GM21526 (cell line): ENCODE measurements around the gene TCEA3.

Experiments
- ATAC-seq: cut with Tn5 transposase; IDR thresholded peaks from one replicate; pipeline ENCODE4 v1.9.1; 2021; ENCODE audit warnings: moderate library complexity; ENCODE audit not compliant: unreplicated experiment, low FRiP score

The TCEA3 gene

DNA sequence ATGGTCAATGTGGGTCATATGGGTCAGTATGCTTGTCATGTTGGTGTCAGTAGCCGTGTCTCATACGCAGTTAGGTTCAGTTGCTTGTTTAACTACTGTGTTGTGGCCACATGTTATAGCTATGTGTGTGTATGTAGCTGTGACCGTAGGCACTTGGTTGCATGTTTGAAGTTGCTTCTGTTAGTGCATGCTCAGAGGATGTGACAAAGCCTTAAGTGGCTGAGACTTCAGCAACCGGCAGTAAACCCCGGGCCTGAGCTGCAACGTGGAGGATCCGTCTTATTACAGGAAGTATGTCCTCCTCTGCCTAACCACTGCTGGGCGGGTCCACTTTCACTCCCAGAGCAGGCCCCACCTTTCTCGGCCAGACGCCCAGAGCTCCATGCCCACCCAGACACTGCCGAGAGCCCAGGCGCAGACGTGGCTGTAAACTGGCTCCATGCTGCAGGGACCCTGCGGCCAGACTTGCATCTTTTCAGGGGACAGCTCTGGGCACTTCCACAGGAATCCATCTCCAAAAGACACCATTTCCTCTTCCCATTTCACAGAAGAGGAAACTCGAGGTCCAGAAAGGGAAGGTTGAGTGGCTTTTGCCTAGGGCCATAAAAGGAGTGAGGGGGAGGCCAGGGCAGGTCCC lies 2.2 kb downstream of the TCEA3 start:
- no peak for ATAC-seq

DNA sequence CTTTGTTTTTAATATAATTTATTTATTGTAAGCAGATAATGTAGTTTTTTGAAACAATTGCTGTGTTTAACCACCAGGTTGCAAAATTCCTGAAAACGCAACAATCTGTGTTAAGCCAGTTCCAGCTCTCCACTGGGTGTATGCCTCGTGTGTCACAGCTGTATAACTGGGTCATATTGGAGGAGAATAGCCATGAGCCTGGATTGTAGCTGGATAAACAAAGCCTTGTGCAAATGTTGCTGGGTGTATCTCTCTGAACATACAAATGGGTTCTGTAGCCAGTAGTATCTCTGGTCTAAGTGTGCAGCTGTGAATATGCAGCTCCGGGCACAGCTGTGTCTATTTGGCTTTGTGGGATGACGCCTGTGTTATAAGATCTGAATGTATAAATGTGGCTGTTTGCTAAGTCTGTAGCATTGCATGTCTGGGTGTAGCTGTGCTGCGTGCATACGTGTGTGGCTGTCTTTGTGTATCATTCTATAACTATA lies 2.8 kb downstream of the TCEA3 start:
- ATAC-seq, result no peak

DNA sequence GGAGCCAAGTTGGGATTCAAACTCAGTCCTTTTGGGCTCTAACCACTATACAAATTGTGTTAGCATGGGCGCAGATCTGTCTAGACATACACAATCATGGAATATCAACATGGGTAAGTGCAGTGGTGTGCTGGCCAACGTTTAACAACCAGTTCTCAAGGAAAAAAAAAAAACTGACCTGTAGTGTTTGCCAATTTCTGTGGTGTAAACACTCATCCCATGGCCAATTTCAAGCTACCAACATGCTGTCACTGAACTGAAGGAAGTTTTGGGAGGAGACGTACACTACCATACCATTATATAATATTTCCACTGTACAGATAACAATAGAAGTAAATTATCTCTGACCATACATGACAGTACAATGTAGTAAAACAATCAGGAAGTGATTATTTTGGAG lies 3.2 kb downstream of the TCEA3 start:
- ATAC-seq, result no peak

DNA sequence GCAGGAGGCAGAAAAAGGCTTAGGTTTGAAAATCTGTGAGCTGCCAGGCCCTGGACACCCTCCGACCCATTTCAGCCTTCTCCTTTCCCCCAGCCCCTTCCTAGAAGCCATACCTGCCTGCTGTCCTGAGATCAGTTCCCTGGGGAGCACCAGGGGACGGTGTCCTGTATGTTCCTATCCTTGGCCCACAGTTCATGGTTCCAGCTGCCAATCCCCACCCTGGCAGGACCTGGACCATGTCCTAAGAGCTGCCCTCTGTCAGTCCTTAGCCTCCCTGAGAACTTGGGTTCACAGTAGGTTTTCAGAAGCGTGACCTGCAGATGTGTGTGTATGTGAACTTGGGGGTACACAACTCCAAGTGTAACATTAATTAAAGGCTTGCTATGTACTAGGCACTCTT lies 3.8 kb downstream of the TCEA3 start:
- ATAC-seq, result no peak

DNA sequence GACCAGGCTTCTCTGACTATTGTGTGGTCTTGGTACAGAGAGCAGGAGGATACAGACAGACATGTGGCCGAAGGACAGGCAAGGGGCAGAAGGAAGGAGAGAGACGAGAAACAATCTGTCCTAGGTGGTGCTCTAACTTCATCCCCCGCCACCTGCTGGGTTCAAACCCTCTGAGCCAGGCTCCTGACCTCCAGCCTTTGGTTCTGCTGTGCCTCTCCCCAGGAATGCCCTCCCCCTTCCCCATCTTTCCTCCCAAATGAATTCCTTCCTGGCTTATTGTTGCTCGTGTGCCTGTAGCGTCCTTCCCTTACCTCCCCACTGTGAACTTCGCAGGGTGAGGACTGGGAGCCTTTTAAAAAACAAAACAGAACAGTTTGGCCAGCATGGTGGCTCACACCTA lies 5.4 kb downstream of the TCEA3 start:
- no peak for ATAC-seq

DNA sequence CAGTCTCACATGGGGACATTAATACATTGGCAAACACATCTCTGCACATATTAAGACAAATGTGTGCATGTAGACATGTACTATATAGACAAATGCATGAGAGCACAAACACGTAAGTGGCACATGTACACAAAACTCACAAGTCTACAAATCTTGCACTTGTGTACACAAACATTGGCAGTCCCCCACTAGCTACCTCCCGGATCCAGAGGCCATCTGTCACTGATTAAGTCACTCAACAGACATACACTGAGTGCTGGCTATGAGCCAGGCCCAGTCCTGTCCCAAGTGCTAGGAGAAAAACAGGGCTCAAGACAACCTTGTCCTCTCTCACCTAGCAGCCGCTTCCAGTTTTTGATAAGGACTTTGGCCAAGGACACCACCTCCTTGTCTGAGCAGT lies 7.0 kb downstream of the TCEA3 start:
- no peak for ATAC-seq

DNA sequence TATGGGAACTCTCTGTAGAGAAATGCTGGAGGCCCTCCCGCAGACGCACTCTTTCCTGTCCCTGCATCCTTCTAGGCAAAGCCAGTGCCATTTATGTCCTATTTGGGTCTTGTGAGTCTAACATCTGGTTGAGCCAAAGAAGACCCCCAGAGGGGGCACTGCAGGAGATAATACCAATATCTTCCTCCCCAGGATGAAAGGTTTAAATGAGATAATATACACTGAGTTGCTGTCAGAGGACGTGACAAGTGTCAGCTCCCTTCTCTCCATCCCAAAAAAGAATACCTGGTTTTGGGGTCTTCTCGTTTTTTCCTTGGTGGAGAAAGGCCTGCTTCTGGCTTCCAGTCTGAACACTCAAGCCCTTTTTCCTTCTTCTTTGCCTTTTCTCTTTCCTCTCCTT lies 7.6 kb downstream of the TCEA3 start:
- no peak for ATAC-seq

DNA sequence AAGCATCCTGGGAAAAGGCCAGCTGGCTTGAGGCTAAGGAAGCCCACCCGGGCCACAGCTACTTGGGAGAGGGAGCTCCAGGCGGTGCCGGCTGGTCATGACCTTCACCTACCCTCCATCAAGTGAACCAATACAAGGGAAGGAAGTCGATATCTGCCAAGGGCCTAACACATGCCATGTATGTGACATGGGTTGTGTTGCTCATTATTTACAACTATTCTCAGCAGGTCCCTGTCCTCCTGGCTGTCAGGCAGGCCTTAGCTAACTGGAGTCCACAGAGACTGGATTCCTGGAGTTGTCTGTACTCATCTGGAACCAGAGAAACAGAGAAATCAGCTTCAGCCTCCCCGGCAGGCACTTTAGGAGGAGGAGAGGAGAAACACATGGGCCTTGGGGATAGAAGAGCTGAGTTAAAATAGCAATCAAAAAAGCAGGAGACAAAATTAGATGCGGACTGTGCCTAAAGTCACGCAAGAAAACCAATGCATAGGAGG lies 15.7 kb downstream of the TCEA3 start:
- no peak for ATAC-seq

DNA sequence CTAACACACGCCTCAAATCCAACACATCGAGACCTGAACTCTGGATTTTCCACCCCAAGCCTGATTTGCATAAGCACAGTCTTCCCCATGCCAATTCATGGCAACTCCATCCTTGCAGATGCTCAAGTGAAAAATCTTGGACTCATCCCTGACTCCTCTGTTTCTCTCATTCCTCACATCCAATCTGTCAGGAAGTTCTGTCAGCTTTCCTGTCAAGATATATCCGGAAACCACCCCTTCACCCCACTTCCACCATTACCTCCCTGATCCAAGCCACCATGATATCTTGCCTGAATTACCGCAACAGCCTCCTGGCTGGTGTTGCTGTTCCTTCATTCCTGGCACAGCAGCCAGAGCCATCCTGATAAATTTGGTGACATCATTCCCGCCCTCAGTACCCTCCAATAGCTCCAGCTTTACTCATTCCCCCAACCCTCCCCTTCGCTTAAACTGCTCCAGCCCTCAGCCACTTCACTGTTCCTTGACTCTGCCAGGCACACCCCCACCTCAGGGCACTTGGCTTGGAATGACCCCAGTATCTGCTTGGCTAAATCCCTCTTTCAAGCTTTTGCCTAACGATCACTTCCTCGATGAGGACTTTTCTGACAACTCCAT lies 17.4 kb downstream of the TCEA3 start:
- ATAC-seq, result no peak

DNA sequence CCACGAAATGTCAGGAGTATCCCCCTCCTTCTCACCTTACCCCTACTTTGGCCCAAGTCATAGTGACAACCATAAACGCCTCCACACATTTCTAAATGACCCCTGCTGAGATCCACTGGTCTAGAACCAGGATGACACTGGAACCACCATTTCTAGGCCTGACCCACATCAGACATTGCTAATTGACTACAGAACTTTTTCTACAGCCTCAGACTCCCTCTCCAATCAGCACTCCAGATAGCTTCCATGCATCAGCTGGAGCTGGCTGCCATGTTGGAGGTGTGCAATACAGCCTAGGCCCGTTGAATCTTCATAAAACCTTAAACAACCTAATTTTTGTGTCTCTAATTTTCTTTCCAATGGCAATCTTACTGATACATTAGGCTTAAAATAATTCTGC lies 18.6 kb downstream of the TCEA3 start:
- no peak for ATAC-seq

DNA sequence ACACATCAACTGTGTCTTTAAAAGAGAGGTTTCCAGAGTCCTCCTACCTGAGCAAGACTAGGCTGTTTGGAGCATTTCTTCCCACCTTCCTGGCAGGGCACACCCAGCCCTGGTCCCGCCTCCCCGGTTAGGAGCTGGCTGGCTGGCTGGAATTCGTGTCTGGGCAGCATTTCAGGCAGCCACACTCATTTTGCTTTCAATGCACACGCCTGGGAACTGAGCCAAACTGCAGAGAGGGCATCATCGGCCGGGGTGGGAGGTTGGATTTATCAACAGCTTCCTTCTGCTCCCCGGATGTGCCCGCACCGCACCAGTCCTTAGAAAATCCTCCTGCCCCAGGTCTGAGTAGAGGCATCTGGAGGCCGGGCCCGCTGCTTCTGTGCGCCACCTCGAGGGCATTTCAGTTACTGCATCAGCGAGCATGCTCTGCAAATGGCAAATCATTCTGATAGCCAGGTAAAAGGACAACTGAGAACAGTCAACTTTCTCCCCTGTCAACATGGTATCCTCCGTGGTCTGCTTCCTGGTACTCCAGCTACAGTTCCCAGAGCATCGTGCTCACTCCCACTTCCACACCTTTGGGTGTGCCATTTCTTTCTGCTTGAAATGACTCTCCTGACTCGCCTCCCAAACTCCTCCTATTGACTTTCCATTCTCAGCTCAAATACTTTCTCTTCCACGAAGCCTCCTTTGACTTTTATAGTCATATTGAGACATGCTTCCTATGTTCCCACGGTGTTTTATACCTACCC lies 20.6 kb downstream of the TCEA3 start:
- no peak for ATAC-seq

DNA sequence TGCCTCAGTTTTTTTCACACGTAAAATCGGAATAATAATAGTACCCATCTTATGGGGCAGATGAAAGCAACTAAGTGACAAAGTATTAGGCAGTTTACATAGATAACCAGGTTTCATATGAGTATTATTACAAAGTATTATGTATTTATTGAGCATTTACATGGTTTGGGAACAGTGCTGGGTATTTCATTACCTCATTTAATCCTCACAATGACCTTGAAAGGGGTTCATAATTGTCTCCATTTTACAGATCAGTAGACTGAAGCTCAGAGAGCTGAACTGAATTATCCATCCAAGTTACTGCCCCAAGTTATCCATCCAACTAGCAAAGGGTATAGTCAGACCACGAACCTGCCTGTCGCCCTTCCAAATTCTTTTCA lies 21.2 kb downstream of the TCEA3 start:
- no peak for ATAC-seq

DNA sequence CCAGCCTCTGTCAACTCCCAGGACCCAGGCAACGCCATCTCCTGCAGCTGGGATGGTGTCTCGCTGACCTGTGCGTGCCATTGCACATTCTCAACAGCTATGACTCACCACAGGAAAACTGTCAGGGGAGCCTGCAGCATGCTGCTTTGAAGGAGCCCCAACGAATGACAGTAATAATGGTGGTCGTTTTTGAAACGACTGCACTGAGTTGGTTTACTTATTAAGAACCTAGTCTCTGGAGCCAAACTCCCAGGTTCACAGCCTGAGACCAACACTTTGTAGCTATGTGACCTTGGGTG lies 21.6 kb downstream of the TCEA3 start:
- ATAC-seq, result no peak

DNA sequence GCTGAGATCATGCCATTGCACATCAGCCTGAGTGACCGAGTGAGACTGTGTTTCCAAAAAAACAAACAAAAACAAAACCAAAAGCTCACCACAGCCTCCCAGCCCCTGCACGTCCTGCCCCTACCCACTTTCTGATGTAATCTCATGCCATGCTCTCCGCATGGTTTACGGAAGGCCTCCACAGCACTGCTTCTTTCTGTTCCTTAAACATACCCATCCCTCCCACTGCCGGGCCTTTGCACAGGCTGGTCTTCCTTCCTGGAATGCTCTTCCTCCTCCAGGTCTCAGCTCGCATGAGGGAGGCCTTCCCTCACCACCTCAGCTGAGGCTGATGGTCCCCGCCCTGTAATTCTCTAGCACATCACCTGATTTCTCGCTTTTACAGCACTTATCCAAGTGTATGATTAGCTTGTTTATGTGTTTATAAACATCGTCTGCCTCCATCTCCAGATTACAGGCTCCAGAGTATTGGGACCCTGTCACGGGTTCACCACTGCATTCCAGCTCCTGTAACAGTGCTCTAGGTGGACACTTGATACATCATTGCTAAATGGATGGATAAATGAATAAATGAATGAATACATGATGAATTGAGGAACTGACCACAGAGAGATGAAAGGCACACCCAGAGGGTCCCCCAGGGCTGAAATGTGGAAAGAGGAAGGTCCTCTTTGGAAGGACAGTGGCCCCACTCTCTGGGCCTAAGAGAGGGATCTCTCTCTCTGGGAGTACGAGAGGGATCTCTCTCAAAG lies 22.1 kb downstream of the TCEA3 start:
- ATAC-seq, result no peak

DNA sequence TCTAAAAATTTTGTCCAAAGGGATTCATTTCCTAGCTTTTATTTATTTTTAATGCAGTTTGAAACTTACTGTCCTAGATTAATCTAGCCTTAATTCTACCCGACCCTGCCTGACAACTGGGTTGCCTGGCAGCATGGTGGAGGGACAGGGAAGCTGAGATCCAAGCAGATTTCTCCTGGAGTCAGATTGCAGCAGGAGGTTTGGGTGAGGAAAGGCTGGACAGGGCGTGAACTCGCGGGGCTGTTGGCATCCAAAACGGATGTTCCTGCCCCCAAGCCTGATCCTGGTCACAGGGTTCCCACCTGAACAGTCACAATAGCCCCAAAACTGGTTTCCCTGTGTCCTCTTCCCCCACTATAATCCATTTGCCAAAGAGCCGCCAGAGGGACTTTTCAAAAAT lies 23.2 kb downstream of the TCEA3 start:
- ATAC-seq, result no peak

DNA sequence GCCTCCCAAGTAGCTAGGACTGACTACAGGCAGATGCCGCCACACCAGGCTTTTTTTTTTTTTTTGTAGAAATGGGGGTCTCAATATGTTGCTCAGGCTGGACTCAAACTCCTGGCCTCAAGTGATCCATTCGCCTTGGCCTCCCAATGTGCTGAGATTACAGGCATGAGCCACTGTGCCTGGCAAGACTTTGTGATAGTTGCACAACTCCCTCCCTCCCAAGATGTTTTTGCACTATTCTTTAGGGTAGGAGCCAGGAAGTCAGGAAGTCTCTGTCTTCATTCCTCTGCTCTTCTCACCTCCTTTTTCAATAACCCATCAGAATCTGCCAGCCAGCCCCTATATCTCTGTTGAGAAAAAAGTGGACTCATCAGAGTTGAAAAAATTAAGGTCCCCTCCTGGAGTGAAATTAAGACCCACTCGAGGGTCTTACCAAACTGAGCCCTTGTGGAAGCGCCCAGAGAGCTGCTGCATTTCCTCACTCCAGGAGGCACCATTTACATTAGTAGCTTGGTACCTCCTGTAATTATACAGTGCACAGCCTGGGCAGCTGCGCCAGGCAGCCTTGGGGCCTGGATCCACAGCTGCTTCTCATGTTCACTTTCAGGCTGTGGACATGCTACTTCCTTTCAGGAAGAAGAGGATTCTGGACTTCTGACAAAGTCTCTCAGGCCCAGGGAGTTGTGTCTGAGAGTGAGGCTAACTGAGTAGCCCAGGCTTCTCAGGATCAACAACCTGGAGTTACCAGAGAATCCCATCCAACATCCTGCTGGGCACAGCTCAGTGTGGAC lies 24.0 kb downstream of the TCEA3 start:
- ATAC-seq, result no peak

DNA sequence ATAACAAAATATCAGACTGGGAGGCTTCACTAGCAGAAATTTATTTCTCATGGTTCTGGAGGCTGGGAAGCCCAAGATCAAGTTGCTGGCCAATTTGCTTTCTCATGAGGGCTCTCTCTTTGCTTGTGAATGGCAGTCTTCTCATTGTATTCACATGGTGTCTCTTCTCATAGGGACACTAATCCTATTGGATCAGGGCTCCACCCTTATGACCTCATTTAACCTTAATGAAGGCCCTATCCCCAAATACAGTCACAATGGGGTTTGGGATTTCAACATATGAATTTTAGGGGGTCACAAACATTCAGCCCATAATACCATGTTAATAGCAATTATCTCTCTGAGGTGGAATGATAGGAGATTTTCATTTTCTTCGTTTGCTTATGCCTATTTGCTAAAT lies 25.3 kb downstream of the TCEA3 start:
- no peak for ATAC-seq

DNA sequence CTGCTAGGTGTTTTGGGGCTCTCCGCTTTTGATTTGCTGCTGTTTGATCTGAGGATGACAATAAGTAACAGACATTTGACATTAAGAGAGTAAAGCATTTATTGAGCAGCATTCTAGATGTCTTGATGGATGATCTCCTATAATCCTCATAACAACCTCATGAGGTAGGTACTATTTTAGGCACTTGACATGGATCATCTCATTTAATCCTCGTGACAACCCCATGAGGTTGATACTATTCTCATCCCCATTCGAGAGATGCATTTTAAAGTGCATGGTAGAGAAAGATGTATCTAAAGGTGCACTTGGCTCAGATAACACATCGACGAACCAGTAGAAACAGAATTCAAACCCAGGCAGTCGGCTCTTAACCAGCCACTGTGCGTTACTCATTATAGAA lies 26.6 kb downstream of the TCEA3 start:
- ATAC-seq, result no peak

DNA sequence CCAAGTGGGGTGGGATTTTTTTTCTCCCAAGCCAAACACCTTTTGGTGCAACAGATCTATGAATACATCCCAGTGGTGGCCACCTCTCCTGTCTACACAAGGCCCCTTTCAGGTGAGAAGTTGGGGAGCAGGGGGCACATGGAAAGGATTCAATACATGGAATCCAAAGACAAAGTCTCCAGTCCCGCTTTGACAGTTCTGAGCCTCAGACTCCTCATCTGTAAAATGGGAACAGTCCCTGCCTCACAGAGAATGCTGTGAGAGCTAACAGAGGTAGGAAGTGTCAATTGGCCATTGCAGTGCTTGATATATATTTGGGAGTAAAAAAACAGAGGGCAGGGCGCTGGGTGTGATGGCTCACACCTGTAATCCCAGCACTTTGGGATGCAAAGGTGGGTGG lies 28.2 kb downstream of the TCEA3 start:
- ATAC-seq, result no peak

DNA sequence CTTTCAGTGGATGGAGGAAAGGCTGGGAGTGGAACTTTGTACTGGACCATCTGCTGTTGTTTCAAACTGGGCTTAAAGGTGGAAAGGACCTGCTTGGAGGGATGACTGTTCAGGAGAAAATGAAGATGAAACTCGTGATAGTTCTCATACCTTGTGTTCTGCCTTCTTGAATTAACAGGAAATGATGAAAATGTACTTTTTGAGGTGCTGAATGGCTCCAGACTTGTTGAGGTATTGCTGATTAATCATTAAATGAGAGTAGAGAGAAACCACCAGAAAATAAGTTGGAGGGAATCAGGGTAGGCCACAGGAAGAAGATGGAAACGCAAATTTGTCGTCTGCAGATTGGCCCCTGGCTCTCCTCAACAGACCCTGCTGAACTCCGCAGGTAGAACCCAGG lies 28.7 kb downstream of the TCEA3 start:
- ATAC-seq, result no peak
